ENCODE data around the gene CELSR1. TPM values are rescaled to one million over a fixed set of nuclear protein-coding genes. Genes with fewer than 3 reads are reported as not detected.

CELSR1 gene
- total RNA-seq, 1 donor from 2014 or later: 18.8 TPM

DNA sequence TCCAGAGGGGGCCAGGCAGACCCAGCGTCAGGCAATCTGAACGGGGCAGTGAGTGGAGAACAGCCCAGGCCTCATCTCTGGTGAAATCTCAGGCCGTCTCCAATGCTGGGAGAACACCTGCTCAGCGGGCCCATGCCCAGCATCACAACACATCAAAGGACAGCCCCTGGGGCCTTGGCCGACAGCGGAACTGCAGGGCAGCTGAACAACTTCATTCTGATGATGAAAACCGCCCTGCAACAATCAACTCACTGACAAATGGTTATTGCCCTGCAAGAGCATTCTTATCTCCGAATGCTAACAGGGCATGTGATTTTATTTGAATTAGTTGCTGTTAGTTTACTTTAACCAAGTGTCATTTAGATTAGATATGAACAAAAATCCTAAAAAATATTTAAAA, 14.6 kb downstream of the CELSR1 start:
- H3K4me1 Mint-ChIP-seq: peaks cover 11% of the 10 kb centered on the region
- H3K27ac Mint-ChIP-seq: no peak overlapping the region
- no peaks in the 10 kb centered on the region for H3K36me3 Mint-ChIP-seq
- TF ChIP-seq, protein P1, sequence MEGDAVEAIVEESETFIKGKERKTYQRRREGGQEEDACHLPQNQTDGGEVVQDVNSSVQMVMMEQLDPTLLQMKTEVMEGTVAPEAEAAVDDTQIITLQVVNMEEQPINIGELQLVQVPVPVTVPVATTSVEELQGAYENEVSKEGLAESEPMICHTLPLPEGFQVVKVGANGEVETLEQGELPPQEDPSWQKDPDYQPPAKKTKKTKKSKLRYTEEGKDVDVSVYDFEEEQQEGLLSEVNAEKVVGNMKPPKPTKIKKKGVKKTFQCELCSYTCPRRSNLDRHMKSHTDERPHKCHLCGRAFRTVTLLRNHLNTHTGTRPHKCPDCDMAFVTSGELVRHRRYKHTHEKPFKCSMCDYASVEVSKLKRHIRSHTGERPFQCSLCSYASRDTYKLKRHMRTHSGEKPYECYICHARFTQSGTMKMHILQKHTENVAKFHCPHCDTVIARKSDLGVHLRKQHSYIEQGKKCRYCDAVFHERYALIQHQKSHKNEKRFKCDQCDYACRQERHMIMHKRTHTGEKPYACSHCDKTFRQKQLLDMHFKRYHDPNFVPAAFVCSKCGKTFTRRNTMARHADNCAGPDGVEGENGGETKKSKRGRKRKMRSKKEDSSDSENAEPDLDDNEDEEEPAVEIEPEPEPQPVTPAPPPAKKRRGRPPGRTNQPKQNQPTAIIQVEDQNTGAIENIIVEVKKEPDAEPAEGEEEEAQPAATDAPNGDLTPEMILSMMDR (IDR thresholded peaks at IDR 0.05; ENCODE audit: unreplicated experiment): no peak
- no peaks in the 10 kb centered on the region for H3K9me3 Mint-ChIP-seq
- no peak for DNase-seq (ENCODE audit: low spot score in 2 of 2, unreplicated experiment in 2 of 2)
- H3K4me3 Mint-ChIP-seq: no peak overlapping the region
- H3K27me3 Mint-ChIP-seq (ENCODE audit: low read depth): peaks cover 22% of the 10 kb centered on the region

DNA sequence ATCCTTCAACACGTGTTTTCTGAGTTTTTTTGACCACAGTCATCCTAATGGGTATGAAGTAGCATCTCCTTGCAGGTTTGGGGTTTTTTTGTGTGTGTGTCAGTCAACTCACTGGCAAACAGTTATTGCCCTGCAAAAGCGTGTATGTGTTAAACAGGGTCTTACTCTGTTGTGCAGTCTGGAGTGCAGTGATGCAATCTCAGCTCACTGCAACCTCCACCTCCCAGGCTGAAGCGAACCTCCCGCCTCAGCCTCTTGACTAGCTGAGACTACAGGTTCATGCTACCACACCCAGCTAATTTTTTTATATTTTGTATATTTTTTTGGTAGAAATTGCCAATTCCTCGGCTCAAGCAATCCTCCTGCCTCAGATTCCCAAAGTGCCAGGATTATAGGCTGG, 15.4 kb downstream of the CELSR1 start:
- no peak overlapping the region for H3K4me3 Mint-ChIP-seq
- no peak overlapping the region for H3K27ac Mint-ChIP-seq
- peaks cover 19% of the 10 kb centered on the region for H3K27me3 Mint-ChIP-seq (ENCODE audit: low read depth)
- H3K36me3 Mint-ChIP-seq: no peaks in the 10 kb centered on the region
- H3K4me1 Mint-ChIP-seq: peaks cover 11% of the 10 kb centered on the region
- TF ChIP-seq, protein P1 (IDR thresholded peaks at IDR 0.05; ENCODE audit: unreplicated experiment): no peak
- no peak for DNase-seq (ENCODE audit: low spot score in 2 of 2, unreplicated experiment in 2 of 2)
- no peaks in the 10 kb centered on the region for H3K9me3 Mint-ChIP-seq

DNA sequence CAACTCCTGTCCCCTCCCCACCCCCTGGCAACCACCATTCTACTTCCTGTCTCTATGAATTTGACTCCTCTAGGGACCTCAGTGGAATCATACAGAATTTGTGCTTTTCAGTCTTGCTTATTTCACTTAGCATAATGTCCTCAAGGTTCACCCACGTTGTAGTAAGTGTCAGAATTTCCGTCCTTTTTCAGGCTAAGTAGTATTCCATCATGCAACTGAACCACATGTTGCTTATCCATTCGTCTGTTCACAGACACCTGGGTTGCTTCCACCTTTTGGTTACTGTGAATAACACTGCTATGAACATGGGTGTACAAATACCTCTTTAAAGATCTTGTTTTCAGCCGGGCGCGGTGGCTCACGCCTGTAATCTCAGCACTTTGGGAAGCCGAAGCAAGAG, 16.5 kb downstream of the CELSR1 start:
- H3K36me3 Mint-ChIP-seq: no peaks in the 10 kb centered on the region
- TF ChIP-seq, protein P1 (IDR thresholded peaks at IDR 0.05; ENCODE audit: unreplicated experiment): no peak
- peaks cover 12% of the 10 kb centered on the region for H3K27me3 Mint-ChIP-seq (ENCODE audit: low read depth)
- H3K4me3 Mint-ChIP-seq: no peak overlapping the region
- DNase-seq (ENCODE audit: low spot score in 2 of 2, unreplicated experiment in 2 of 2): no peak
- peaks cover 9% of the 10 kb centered on the region for H3K4me1 Mint-ChIP-seq
- H3K27ac Mint-ChIP-seq: no peak overlapping the region
- no peaks in the 10 kb centered on the region for H3K9me3 Mint-ChIP-seq

DNA sequence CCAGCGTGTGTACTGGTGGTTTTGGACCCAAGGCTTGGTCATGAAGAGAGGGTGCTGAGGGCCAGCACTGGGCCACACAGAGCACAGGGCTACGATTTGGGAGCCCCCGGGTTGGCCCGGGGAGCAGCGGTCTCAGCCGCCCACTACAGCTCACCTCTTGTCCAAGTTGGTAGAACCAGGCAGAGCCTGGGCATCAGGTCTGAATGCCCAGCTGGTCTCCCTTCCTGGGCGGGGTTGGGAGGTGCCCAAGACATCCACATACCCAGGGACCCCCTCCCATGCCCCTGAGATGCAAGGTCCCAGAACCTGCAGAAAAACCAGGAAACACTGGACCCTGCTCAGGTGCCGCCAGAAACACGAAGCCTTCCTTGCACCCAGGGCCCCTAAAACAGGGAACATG, 18.0 kb downstream of the CELSR1 start:
- Mint-ChIP-seq H3K9me3 (no peaks in the 10 kb centered on the region), H3K4me3 (no peak overlapping the region), H3K27me3 (ENCODE audit: low read depth) (peaks cover 8% of the 10 kb centered on the region), H3K4me1 (peaks cover 9% of the 10 kb centered on the region), H3K27ac (no peak overlapping the region), H3K36me3 (no peaks in the 10 kb centered on the region)
- TF ChIP-seq, protein P1 (IDR thresholded peaks at IDR 0.05; ENCODE audit: unreplicated experiment): no peak
- no peak for DNase-seq (ENCODE audit: low spot score in 2 of 2, unreplicated experiment in 2 of 2)

DNA sequence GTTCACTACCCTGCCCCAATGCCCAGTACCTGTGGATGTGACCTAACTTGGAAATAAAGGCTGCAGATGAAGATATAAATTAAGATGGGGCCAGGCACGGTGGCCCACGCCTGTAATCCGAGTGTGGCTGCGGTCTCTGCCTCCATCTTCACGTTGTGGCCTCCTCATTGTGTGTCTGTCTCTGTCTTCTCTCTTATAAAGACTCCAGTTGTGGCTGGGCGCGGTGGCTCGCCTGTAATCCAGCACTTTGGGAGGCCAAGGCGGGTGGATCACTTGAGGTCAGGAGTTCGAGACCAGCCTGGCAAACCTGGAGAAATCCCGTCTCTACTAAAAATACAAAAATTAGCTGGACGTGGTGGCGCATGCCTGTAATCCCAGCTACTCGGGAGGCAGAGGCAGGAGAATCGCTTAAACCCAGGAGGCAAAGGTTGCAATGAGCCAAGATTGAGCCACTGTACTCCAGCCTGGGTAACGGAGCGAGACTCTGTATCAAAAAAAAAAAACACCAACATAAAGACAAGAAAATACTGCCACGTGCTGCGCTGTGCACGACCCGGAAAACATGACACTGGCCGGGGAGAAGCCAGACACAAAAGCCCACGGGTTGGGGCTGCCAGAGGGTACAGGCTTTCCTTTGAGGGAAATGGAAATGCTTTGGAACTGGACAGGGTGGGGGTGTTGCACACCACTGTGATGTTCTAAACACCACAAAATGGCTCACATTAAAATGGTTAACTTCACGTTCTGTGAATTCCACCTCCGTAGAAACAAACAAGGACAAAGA, 18.7 kb downstream of the CELSR1 start:
- Mint-ChIP-seq H3K27me3 (ENCODE audit: low read depth) (peaks cover 3% of the 10 kb centered on the region), H3K36me3 (no peaks in the 10 kb centered on the region), H3K27ac (no peak overlapping the region), H3K4me1 (peaks cover 8% of the 10 kb centered on the region), H3K9me3 (no peaks in the 10 kb centered on the region), H3K4me3 (no peak overlapping the region)
- TF ChIP-seq, protein P1 (IDR thresholded peaks at IDR 0.05; ENCODE audit: unreplicated experiment): no peak
- DNase-seq (ENCODE audit: low spot score in 2 of 2, unreplicated experiment in 2 of 2): no peak
